Smooth muscle cell of bladder (primary cell): ENCODE data around the gene TGFA. TPM values are rescaled to one million over a fixed set of nuclear protein-coding genes. Genes with fewer than 3 reads are reported as not detected.

Experiments
- total RNA-seq: library from RNA; depleted of rRNA; stranded (reverse); fragments of >200 nt; gene quantifications from 2 replicates; pipeline ENCODE4 v1.2.3, GENCODE V29; 2014

Gene TGFA
- total RNA-seq, result under 0.01 and 0.28 TPM in 2 replicates

DNA sequence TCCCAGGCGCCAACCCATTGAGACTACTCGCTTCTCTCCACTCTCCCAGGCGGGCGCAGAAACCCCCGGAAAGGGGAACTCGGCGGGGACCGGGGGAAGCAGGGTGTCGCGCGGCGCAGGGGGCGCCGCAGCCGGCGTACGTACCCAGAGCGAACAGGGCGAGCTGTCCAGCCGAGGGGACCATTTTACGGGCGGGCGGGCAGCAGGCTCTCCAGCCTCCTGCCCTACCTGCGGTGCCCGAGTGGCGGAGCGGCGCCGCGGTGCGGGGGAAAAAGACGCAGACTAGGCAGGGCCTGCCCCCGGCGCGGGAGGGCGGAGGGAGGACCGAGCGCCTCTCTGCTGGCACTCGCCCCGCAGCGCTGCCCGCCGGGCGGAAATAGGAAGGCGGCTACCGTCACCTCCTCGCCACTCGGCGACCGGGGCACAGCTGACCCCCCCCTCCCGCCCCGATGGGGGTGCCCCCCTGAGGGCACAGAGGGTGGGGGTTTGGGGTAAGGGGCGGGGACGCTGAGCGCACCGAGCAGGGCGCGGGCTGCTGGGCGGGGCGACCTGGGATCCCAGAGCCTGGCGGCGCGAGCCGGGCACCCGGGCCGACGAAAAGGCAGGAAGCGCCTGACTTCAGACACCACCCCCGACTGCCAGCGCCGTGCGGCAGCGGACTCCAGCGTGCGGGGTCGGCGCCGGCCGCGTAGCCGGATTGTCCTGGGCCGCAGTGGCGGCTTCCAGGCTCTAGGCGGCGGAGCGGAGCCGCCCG lies at the start of gene TGFA:
TGFA (minus strand) TSS at position 243 of the 754 bp plus-strand sequence; CDS start at position 184, 59 bp downstream.

Other genes starting within 250 kb of the TGFA start
- 0.37 TPM in 1 of 2 replicates, not detected in the other for gene ADD2, start 214.4 kb upstream of the TGFA start, total RNA-seq
- gene FIGLA, start 236.8 kb upstream of the TGFA start, total RNA-seq, result not detected in 2 replicates